ENCODE results near the gene LST1. TPM values are rescaled to one million over a fixed set of nuclear protein-coding genes. Genes with fewer than 3 reads are reported as not detected.

LST1 gene
- total RNA-seq, 4 donors from 2014 or later: 0.49 to 50.4 (median 5.1) TPM; not detected in 1

- Histone ChIP-seq H3K4me3 (no peak overlapping the region), H3K4me1 (no peaks in the 10 kb centered on the region), H3K27ac (no peak overlapping the region), H3K9me3 (no peaks in the 10 kb centered on the region), H3K36me3 (no peaks in the 10 kb centered on the region), H3K27me3 (no peaks in the 10 kb centered on the region)
- intact Hi-C loops (cut with DNase I): no loop called here
- 62 to 76% methylated on average over 4 of the region's 4 CpGs for WGBS, 2 donors
- no peak for DNase-seq
- TF ChIP-seq CTCF (IDR thresholded peaks at IDR 0.05): no peak
- TF ChIP-seq POLR2A (IDR thresholded peaks at IDR 0.05): no peak
Observed at GRCh38 chr6:31610968-31611367, 24.9 kb downstream of the LST1 start.

- TF ChIP-seq CTCF (IDR thresholded peaks at IDR 0.05): no peak
- no peak for TF ChIP-seq POLR2A (IDR thresholded peaks at IDR 0.05)
- H3K27ac ChIP-seq: no peak overlapping the region
- H3K9me3 ChIP-seq: no peaks in the 10 kb centered on the region
- 68 to 69% methylated on average over 7 to 8 of the region's 8 CpGs for whole genome bisulfite sequencing, 2 donors
- no peak overlapping the region for H3K4me3 ChIP-seq
- no peaks in the 10 kb centered on the region for H3K4me1 ChIP-seq
- H3K27me3 ChIP-seq: no peaks in the 10 kb centered on the region
- no peaks in the 10 kb centered on the region for H3K36me3 ChIP-seq
- intact Hi-C loops (cut with DNase I): no loop called here
- DNase-seq: no peak
Observed at GRCh38 chr6:31614075-31614619, 28.1 kb downstream of the LST1 start.

GRCh38 chr6:31614684-31615578 is 28.9 kb downstream of the LST1 start, which contains the start of gene AIF1:
AIF1 (plus strand) TSS chr6:31615234; CDS start chr6:31615330, 96 bp downstream.
- no peaks in the 10 kb centered on the region for H3K9me3 ChIP-seq
- no peak for DNase-seq
- WGBS, 2 donors: 62 to 72% methylated on average over 6 of the region's 6 CpGs
- H3K27me3 ChIP-seq: no peaks in the 10 kb centered on the region
- H3K27ac ChIP-seq: peak within 1 kb of the TSS in 2 of 4 donors; percentile 36 to 68
- peaks cover 0 to 5% (median 3%) of the 10 kb centered on the region in 3 donors for H3K4me1 ChIP-seq
- H3K4me3 ChIP-seq: peak within 1 kb of the TSS in 2 of 4 donors; percentile 17 to 45
- TF ChIP-seq POLR2A (IDR thresholded peaks at IDR 0.05) (no peak), CTCF (IDR thresholded peaks at IDR 0.05) (no peak)
- intact Hi-C loops (cut with DNase I): no loop called here
- H3K36me3 ChIP-seq: no peaks in the 10 kb centered on the region

GRCh38 chr6:31615748-31616147 is 29.7 kb downstream of the LST1 start:
- H3K36me3 ChIP-seq: no peaks in the 10 kb centered on the region
- no peak for DNase-seq
- TF ChIP-seq POLR2A (IDR thresholded peaks at IDR 0.05): no peak
- no peak for TF ChIP-seq CTCF (IDR thresholded peaks at IDR 0.05)
- no peaks in the 10 kb centered on the region for H3K9me3 ChIP-seq
- peak overlapping the region in 2 of 4 donors; percentile 13 to 68 for H3K27ac ChIP-seq
- intact Hi-C loops (cut with DNase I): no loop called here
- 63 to 68% methylated on average over 6 to 7 of the region's 7 CpGs for WGBS, 2 donors
- no peaks in the 10 kb centered on the region for H3K27me3 ChIP-seq
- H3K4me3 ChIP-seq: peak overlapping the region in 2 of 4 donors; percentile 17 to 45
- peaks cover 0 to 5% (median 3%) of the 10 kb centered on the region in 3 donors for H3K4me1 ChIP-seq

- intact Hi-C loops (cut with DNase I): no loop called here
- TF ChIP-seq CTCF (IDR thresholded peaks at IDR 0.05) (no peak), POLR2A (IDR thresholded peaks at IDR 0.05) (no peak)
- Histone ChIP-seq H3K4me1 (peaks cover 4 to 16% (median 6%) of the 10 kb centered on the region in 3 donors), H3K27me3 (no peaks in the 10 kb centered on the region), H3K4me3 (no peak overlapping the region), H3K27ac (no peak overlapping the region), H3K36me3 (no peaks in the 10 kb centered on the region), H3K9me3 (no peaks in the 10 kb centered on the region)
- no peak for DNase-seq
- WGBS, 2 donors: 65 to 72% methylated on average over 2 of the region's 2 CpGs
Observed at GRCh38 chr6:31617010-31617409, 30.9 kb downstream of the LST1 start.
